ENCODE results near the gene PKP3. TPM values are rescaled to one million over a fixed set of nuclear protein-coding genes. Genes with fewer than 3 reads are reported as not detected.

Gene PKP3
- total and polyA plus RNA-seq, 7 donors: 0.27 to 140 (median 57.1) TPM; not detected in 2

DNA sequence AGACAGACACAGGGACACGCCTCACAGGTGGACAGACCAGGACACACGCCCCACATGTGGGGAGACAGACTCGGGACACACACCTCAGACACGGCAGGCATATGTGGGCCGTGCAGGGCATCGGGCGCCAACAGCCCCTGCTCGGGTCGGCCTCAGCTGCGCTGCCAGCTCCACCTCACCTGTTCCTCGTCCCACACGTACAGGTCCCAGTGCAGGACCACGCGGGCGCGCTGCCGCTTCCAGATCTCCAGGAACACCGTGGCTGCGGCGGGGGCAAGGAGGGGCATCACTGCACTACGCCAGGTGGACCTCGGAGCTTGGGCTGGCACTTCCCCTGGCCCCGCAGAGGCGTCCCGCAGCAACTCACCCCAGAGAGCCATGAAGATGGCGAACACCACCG, 35.4 kb downstream of the PKP3 start:
- H3K27me3 ChIP-seq: peaks cover 0 to 16% (median 13%) of the 10 kb centered on the region in 3 donors

DNA sequence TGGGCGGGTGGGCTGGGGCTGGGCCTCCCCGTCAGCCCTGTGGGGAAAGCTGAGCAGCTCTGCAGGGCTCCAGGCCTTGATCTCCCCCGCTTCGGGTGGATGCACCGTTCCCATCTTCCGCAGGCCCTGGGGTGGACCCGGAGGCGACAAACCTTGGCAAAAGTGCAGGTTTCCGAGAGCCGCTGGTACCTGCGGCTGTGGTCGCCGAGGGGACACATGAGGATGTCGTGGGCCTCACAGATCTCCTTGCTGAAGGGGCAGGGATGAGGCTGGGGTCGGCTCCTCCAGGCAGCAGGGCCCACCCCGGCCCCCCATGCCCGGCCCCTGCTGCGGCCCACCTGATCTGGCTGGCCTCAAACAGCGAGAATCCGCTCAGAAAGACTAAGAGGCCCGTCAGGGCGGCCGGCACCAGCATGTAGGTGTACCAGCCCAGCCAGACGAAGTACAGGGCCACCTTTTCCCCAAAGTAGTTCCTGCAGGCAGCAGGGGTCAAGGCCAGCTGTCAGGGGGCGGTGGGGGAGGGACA, 36.0 kb downstream of the PKP3 start:
- no peak for TF ChIP-seq EP300 (IDR thresholded peaks at IDR 0.05)
- TF ChIP-seq POLR2AphosphoS5 (IDR thresholded peaks at IDR 0.05): no peak
- TF ChIP-seq, protein P1, sequence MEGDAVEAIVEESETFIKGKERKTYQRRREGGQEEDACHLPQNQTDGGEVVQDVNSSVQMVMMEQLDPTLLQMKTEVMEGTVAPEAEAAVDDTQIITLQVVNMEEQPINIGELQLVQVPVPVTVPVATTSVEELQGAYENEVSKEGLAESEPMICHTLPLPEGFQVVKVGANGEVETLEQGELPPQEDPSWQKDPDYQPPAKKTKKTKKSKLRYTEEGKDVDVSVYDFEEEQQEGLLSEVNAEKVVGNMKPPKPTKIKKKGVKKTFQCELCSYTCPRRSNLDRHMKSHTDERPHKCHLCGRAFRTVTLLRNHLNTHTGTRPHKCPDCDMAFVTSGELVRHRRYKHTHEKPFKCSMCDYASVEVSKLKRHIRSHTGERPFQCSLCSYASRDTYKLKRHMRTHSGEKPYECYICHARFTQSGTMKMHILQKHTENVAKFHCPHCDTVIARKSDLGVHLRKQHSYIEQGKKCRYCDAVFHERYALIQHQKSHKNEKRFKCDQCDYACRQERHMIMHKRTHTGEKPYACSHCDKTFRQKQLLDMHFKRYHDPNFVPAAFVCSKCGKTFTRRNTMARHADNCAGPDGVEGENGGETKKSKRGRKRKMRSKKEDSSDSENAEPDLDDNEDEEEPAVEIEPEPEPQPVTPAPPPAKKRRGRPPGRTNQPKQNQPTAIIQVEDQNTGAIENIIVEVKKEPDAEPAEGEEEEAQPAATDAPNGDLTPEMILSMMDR (IDR thresholded peaks at IDR 0.05): no peak
- TF ChIP-seq POLR2A (IDR thresholded peaks at IDR 0.05): no peak
- no peaks in the 10 kb centered on the region for H3K36me3 ChIP-seq
- peaks cover 0 to 13% (median 13%) of the 10 kb centered on the region in 3 donors for H3K27me3 ChIP-seq
- no peak overlapping the region for H3K27ac ChIP-seq
- H3K4me1 ChIP-seq: no peaks in the 10 kb centered on the region
- intact Hi-C loops (cut with DNase I): no loop called here
- no peak for DNase-seq
- 79 to 82% methylated on average over 25 of the region's 25 CpGs for WGBS, 2 donors
- no peaks in the 10 kb centered on the region for H3K9me3 ChIP-seq
- H3K4me3 ChIP-seq: no peak overlapping the region

More for the DNA sequence above, 35.4 kb downstream of the PKP3 start:
- Histone ChIP-seq H3K4me1 (no peaks in the 10 kb centered on the region), H3K9me3 (no peaks in the 10 kb centered on the region), H3K27ac (no peak overlapping the region), H3K4me3 (no peak overlapping the region), H3K36me3 (no peaks in the 10 kb centered on the region)
- intact Hi-C loops (cut with DNase I): no loop called here
- no peak for TF ChIP-seq EP300 (IDR thresholded peaks at IDR 0.05)
- TF ChIP-seq POLR2AphosphoS5 (IDR thresholded peaks at IDR 0.05): no peak
- no peak for TF ChIP-seq POLR2A (IDR thresholded peaks at IDR 0.05)
- TF ChIP-seq, protein P1 (IDR thresholded peaks at IDR 0.05): no peak
- 92 to 93% methylated on average over 27 of the region's 27 CpGs for WGBS, 2 donors
- DNase-seq: no peak

DNA sequence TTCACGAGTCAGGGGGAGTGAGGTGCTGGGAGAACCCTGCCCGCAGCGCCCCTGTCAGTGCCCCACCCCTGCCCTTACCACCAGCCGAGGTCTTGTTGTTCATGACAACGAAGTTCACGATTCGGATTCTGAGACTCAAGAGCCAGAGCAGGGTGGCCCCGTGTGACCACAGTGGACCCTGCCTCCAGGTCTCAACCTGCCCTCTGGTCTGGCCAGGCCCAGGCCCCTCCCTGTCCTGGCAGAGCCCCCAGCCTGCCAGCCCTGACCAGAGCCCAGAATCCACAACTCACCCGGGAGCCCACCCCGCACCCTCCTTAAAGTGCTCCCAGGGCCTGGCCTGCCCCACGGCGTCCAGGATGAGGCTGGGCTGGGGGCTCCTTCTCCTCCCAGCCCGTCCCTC, 37.9 kb downstream of the PKP3 start:
- Histone ChIP-seq H3K27ac (no peak overlapping the region), H3K27me3 (peaks cover 0 to 13% (median 13%) of the 10 kb centered on the region in 3 donors), H3K4me3 (no peak overlapping the region), H3K36me3 (no peaks in the 10 kb centered on the region), H3K9me3 (no peaks in the 10 kb centered on the region), H3K4me1 (no peaks in the 10 kb centered on the region)
- TF ChIP-seq, protein P1 (IDR thresholded peaks at IDR 0.05): no peak
- TF ChIP-seq EP300 (IDR thresholded peaks at IDR 0.05) (no peak), POLR2AphosphoS5 (IDR thresholded peaks at IDR 0.05) (no peak), POLR2A (IDR thresholded peaks at IDR 0.05) (no peak)
- intact Hi-C loops (cut with DNase I): no loop called here
- 92 to 94% methylated on average over 13 of the region's 13 CpGs for WGBS, 2 donors
- DNase-seq: no peak

DNA sequence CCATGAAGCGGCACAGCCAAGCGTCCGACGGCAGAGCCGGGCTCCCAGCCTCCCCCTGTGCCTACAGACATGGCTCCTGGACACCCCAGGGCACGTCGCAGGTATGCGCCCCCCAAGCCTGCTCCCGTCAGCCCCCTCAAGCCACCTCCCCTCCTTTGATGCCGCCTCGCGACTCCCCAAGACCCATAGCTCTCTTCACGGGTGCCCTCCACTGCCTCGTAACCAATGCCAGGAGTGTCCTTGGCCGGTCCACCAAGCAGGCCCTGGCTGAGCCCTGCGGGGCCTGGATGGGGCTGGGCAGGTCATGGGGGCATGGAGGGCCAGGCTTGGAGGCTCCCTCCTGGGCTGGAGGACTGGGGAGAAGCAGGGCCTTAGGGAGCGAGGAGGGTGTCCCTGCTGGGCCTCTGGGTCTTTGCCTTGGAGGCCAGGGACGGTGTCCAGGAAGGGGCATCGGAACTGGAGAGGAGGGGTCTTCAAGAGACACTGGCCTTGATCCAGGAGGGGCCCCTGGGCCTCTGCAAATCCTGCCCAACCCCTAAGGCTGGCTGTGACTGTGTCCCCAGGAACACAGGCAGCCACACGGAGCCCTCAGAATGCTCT, 38.6 kb downstream of the PKP3 start:
- Histone ChIP-seq H3K4me1 (no peaks in the 10 kb centered on the region), H3K27ac (no peak overlapping the region), H3K9me3 (no peaks in the 10 kb centered on the region), H3K4me3 (no peak overlapping the region), H3K36me3 (no peaks in the 10 kb centered on the region), H3K27me3 (peaks cover 0 to 18% (median 13%) of the 10 kb centered on the region in 3 donors)
- no peak for DNase-seq
- intact Hi-C loops (cut with DNase I): no loop called here
- whole genome bisulfite sequencing, 2 donors: 94% methylated on average over 20 of the region's 20 CpGs
- TF ChIP-seq, protein P1 (IDR thresholded peaks at IDR 0.05): no peak
- TF ChIP-seq POLR2A (IDR thresholded peaks at IDR 0.05): no peak

DNA sequence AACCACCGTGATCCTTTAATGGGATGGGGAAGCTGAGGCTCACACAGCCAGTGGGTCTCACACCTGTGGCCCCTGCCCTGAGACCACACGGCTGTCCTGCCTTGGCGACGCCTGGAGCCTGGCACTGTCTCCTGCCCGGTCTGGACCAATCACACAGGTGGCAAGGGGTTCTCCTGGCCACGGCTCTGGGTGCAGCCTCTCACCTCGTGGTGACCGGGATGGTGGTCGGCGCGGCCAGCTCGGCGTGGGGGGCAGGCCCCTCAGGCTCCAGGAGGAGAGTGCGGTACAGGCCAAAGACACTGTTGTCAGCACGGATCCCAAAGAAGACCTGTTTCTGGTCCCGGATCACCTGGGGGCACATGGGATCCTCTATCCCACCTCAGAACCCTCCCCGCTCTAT, 39.1 kb downstream of the PKP3 start:
- intact Hi-C loops (cut with DNase I): no loop called here
- H3K27ac ChIP-seq: no peak overlapping the region
- H3K4me3 ChIP-seq: no peak overlapping the region
- 95% methylated on average over 17 of the region's 17 CpGs for WGBS, 2 donors
- no peaks in the 10 kb centered on the region for H3K36me3 ChIP-seq
- H3K4me1 ChIP-seq: no peaks in the 10 kb centered on the region
- H3K9me3 ChIP-seq: no peaks in the 10 kb centered on the region
- no peak for DNase-seq
- H3K27me3 ChIP-seq: peaks cover 0 to 24% (median 13%) of the 10 kb centered on the region in 3 donors
- TF ChIP-seq POLR2AphosphoS5 (IDR thresholded peaks at IDR 0.05) (no peak), POLR2A (IDR thresholded peaks at IDR 0.05) (no peak), EP300 (IDR thresholded peaks at IDR 0.05) (no peak)
- TF ChIP-seq, protein P1 (IDR thresholded peaks at IDR 0.05): no peak

Data from sigmoid colon (tissue), 7 donors.